ENCODE results near the gene LRRC34.

LRRC34 gene, protein sequence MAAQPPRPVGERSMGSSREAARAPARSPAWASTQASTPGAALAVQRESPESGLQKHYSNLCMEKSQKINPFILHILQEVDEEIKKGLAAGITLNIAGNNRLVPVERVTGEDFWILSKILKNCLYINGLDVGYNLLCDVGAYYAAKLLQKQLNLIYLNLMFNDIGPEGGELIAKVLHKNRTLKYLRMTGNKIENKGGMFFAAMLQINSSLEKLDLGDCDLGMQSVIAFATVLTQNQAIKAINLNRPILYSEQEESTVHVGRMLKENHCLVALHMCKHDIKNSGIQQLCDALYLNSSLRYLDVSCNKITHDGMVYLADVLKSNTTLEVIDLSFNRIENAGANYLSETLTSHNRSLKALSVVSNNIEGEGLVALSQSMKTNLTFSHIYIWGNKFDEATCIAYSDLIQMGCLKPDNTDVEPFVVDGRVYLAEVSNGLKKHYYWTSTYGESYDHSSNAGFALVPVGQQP

DNA sequence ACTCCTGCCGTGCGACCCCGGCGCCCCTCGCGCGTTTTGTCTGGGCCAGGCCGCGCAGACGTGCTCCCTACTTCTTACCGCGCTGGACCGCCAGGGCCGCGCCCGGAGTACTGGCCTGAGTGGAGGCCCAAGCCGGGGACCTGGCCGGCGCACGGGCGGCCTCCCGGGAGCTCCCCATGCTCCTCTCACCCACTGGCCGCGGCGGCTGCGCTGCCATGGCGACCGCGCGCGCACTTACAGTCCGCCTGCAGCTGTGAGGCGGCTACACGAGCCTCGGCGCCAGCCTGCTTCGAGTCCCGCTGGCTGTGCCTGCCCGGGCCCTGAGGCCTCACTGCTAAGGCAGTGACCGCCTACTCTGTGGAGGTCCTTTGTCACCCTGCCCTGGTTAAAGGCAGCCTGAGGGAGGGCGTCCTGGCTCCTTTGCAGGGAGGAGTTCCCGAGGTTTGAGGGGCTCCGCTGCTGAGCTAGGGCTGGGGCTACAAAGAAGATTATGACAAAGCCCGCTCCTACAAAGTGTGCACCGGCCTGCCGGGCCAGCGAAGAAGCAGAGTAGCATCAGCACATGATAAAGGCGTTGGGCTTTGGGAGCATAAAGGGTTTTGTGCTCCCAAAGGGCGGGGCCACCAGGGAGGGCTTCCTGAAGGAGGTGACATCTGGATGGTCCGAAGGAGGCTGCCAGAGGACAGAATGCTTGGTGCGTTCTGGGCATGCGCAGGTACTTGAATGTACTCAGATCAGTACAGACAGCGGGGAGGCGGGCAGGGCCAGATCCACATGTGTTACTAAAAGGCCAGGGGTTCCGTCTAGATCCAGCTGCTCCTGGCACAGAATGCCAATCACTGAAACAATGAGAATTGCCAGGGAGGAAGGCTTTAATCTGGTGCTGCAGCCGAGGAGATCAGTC, at the start of gene LRRC34, which contains the start of gene LRRIQ4:
Gene LRRC34, minus strand, starts transcription at position 573 of the 904 bp plus-strand sequence. Its CDS starts 356 bp downstream, at position 217.
Gene LRRIQ4, plus strand, starts transcription at position 539 of the 904 bp plus-strand sequence. CDS start 9,052 bp downstream, outside the sequence.
- DNase-seq (ENCODE audit: low spot score), result peak; percentile 80

DNA sequence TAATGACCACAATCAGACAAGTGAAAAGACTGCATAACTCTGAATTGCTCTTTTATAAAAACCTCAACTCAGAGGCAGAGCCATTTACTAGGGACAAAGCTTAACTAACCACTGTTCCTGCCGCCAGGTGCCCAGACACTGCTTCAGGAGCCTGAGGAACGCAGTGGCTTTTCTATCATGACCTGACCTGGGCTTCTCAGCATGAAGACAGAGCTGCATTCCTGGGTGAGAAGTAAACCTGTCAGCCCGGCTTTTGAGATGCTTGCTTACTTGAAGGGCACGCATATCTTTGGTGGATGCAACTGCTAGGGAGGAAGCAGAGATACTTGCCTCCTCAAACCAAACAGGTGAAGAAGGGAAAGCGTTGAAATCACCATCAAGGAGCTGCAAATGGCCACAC, 49.2 kb upstream of the LRRC34 start:
- DNase-seq (ENCODE audit: low spot score), result no peak

DNA sequence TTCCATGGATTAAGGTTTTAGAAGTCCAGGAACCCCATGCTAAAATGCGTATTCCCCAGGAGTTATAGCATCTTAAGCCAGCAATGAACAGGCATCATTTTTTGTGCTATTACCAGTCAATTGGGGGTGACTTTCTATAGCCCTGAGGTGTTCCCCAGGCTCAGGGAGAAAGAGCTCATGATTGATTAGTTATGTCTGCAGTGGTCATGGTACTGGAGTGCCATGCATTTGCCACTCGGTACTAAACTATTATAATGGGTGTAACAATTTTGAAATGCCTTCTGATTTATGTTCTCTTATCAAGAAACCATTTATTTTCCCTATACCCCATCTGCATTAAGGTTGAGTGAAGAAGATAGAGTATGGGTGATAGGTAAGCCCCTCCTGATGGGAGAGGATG, 45.1 kb upstream of the LRRC34 start:
- no peak for DNase-seq (ENCODE audit: low spot score)

DNA sequence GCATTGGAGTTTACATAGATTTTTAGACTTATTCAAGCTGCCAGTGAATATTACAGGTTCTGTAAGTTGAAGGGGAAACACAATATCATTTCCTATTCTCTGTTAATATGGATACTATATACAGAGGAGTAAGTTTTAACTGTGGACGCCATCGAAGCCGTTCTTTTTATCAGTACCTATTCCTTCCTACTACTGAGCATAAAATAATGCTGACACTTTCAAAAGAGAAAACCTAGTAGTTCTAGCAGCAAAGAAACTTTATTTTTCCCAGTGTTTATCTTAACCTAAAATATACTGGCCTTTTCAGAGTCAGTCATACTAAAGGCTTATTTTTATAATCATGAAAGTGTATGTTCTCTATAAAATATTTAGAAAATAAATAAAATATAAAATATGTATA, 42.8 kb upstream of the LRRC34 start:
- no peak for DNase-seq (ENCODE audit: low spot score)

DNA sequence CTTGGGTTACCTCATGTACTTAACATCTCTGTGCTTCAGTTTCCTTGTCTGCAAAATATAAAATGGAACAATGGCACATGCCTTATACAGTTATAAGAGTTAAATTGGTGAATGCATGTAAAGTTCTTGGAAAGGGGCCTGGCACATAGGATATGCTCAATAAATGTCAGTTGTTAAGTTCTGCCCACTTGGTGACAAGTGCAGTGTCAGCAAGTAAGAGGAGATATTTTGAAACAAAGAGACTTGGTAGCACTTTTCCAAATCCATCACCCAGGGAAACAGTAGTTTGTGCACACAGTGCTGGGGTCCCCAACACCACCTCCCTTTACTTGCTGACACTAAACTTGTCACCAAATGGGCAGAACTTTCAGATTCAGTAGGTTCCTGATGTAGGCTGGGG, 37.9 kb upstream of the LRRC34 start:
- no peak for DNase-seq (ENCODE audit: low spot score)

DNA sequence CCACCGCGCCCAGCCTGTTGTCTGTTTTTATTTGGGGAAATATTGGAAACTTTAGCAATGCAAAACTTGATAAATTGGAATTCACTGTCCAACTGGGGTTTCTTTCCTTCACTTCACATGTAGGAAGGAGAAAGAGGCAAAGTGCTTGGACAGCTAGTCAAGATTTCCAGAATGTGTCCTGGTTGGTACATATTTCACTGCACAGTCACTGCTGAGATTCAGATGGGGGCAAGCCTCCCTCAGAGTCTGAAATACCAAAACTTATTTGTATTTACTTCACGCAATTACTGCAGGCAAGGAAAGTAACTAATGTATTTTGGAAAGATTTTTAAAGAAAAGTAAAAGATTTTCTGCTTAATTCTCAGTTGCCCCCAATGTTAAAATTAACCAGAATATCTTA, 36.0 kb upstream of the LRRC34 start:
- peak; percentile 13 for DNase-seq (ENCODE audit: low spot score)

DNA sequence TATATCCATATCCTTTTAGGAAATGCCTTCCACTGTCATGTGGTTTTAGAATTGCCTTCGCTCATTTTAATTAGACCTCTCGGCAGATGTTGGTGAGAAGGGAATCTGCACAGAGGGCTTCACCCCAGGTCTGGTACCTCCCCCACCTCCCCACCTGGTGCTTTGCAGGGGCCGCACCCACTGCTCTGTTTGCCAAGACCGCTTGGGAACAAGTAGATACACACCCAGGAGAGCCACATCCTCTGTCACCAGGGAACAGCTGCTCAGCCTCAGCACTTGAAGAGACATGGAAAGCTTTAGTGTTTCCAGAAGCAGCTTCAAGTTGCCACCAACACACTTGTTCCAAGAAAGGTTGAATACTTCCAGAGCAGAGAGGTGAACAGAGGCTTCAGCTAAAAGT, 35.2 kb upstream of the LRRC34 start:
- no peak for DNase-seq (ENCODE audit: low spot score)

DNA sequence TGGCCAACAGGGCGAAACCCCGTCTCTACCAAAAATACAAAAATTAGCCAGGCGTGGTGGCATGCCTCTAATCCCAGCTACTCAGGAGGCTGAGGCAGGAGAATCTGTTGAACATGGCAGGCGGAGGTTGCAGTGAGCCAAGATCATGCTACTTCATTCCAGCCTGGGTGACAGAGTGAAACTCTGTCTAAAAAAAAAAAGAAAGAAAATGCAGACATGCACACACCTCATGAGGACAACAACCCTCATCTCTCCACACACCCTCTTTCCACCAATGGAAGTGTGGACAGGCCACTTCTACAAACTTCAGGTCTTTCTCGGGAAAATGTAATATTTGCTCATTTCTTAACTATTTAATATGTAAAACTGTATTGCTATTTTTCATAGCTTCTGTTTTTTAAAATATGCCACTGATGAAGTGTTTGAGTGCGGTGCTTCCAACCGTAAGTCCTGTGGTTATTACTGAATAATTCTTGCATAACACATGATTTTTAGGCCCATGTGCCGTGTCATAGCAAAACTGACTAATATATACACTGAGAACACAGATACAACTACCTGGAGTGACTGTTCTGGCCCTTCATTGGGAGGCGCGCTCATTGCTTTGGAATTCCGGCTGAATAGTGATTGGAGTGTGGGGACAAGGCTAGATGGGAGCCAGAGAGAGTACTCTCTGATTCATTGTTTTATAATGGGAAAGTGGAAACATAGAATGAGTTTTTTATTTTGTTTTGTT, 33.9 kb upstream of the LRRC34 start:
- peak; percentile 71 for DNase-seq (ENCODE audit: low spot score)

DNA sequence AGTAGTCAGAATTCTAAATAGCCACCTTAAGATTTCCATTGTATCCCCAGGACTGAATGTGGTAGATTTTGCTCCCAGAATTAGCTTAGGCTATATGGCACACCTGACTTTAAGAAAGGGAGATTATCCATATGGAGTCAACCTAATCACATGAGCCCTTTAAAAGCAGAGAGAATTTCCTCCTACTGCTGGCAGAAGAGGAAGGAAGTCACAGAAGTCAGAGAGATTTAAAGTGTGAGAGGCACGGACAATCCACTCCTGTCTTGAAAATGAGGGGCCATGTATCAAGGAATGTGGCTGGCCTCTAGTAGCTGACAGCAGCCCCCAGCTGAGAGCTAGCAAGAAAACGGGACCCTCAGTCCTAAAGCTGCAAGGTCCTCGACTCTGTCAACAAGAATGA, 30.3 kb upstream of the LRRC34 start:
- DNase-seq (ENCODE audit: low spot score), result no peak

DNA sequence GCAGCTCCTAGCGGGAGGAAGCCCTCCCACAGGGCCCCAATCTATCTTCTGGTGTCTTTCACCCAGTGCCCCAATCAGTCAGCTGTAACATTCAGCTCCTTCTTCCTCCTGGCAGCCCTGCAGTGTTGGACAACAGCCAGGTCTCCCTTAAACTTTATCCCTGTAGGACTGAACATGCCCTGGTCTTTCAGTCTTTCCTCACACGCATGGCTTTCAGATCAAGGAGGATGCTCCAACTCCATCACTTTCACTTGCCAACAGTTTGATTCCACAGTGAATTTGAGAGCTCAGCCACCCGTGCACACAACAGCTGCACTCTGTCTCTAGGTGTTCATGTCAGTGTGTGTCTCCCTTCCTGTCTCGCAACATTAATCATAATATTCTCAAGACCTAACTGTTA, 28.5 kb upstream of the LRRC34 start:
- no peak for DNase-seq (ENCODE audit: low spot score)

DNA sequence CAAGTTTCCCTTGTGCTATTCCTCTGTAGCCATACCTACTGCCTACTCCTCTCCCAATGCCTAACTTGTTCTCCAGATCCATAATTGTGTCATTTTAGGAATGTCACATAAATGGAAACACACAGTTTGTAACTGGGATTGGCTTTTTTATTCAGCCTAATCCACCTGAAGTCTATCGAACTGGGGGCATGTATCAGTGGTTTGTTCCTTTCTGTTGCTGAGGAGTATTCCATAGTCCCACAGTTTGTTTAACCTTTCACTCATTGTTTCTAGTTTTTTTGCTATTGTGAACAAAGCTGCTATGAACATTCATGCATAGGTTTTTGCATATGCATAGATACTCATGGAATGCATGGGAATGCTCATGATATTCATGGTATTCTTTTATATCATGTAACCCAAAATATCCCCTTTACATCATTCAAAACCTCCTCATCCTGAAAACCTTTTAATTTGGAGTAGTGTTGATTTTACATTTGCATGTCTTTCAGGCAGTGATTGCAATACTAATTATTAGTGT, 25.9 kb upstream of the LRRC34 start:
- DNase-seq (ENCODE audit: low spot score), result no peak

DNA sequence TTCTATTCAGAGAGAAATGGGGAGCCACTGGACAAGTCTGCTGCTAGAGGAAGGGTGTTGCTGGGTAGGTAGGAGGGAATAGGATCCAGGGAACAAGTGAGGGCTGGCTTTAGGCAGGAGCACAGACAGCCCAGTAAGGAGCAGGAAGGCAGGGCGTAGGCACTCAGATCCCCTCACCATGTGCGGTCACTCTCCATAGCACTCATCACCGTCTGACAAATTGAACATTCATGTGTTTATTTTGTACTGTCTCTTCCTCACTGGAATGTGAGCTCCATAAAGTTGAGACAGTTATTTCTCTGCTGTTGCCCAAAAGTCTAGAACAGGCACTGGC, 24.2 kb upstream of the LRRC34 start:
- no peak for DNase-seq (ENCODE audit: low spot score)

DNA sequence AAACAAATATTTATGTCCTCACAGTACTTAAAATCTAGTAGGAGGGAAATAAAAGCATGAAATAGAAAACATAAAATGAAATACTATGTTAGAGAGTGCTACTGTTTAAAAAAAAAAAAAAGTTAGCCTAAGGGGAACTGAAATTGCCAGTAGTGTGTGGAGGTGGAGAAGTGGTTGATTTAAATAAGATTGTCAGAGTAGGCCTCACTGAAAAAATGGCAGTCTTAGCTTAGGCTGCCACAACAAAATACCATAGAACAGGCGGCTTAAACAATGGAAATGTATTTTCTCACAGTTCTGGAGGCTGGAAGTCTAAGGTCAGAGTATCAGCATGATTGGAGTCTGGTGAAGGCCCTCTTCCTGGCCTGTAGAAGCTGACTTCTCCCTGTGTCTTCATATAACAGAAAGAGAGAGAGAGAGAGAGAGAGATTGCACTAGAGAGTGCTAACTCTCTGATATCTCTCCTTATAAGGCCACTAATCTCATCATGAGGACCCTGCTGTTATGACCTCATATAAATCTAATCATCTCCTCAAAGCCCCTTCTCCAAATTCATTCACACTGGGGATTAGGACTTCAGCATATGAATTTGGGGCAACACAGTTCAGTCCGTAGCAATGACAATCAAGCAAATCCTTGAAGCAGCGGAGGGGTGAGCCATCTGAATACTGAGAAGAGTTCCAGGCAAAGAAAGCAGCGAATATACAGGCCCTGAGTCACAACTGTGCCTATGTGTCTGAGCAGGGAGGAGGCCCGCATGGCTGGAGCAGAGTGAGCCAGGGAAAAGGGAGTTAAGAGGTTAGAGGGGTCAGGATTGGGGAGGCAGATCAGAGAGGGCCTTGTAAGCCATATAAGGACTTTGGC, 23.6 kb upstream of the LRRC34 start:
- DNase-seq (ENCODE audit: low spot score), result no peak

DNA sequence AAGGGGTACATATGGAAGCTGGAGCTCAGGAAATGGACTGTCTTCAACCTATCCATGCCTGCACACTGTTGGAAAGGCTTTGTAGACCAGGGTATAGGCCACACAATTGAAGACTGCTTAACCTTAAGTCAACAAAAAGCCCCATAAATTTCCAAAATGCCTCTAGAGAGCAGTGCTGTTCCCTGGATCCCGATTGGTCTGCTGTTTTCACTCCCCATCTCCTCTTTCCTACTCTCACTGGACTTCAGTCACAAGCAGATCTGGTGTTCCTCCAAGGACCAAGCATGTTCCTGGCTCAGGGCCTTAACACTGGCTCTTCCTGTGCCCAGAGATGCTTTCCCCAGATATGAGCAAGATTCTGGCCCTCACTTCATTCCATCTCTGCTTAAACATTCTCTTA, 22.8 kb upstream of the LRRC34 start:
- no peak for DNase-seq (ENCODE audit: low spot score)

DNA sequence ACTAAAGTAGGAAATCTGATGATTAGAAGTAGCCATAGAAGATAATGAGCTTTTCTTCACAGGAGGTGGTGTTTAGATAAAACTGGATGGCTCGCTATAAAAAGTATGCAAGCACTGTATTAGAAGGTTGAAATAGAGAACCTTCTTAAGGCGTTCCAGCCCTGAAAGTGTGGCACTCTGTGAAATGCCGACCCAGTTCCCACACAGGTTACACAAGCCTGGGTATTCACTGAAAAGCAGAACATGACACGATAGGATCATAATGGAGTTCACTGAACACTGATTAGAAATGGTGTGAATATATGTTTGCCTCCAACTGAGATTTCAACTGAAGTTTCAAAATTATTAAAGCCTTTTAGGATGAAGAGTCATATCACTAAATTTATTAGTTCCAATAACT, 15.0 kb upstream of the LRRC34 start:
- no peak for DNase-seq (ENCODE audit: low spot score)

DNA sequence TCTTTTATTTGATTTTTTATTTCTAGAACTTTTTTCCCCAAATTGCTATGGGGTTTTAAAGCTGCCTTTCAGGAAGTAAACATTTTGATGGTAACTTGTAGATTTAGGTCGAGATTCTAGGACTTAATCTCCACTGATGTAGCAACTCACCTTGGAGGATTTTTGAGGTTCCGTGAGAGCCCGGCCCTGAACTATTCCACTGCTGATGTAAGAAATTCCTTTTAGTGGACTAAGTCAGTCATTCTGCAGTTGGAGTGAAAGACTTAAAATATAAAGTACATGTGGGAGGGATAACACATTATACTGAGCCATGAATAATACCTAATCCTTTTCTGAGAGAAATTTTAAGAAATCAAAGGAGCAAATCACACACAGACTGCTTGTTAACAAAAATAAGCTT, 12.6 kb upstream of the LRRC34 start:
- DNase-seq (ENCODE audit: low spot score), result no peak

DNA sequence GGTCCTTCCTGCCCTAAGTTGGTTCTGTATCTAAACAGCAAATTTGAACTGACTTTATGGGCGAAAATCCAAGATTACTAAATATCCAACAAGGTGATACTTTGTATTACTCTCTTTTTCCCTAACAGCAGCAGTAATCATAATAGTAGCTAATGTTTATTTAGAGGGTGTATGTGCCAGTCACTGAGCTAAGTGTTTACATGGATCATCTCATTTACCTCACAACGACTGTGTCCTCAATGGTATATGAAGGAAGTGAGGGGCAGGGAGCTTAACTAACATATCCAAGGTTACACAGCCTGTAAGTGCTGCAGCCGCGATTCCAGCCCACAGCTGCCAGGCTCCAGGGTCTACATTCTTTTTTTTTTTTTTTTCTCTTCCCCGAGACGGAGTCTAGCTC, 10.3 kb upstream of the LRRC34 start:
- DNase-seq (ENCODE audit: low spot score), result no peak

DNA sequence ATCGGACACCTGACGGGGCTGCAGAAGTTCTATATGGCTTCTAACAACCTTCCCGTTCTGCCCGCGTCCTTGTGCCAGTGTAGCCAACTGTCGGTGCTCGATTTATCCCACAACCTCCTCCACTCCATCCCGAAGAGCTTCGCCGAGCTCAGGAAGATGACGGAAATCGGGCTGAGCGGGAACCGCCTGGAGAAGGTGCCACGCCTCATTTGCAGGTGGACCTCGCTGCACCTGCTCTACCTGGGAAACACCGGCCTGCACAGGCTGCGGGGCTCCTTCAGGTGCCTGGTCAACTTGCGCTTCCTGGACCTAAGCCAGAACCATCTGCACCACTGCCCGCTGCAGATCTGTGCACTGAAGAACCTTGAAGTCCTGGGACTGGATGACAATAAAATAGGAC, 9.8 kb upstream of the LRRC34 start:
- DNase-seq (ENCODE audit: low spot score), result no peak

DNA sequence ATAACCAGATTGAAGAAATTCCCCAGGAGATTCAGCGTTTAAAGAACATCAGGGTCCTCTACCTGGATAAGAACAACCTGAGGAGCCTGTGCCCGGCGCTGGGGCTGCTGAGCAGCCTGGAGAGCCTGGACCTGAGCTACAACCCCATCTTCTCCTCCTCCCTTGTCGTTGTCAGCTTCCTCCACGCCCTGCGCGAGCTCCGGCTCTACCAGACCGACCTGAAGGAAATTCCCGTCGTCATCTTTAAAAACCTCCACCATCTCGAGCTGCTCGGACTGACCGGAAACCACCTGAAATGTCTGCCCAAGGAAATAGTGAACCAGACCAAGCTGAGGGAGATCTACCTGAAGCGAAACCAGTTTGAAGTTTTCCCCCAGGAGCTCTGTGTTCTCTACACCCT, 9.4 kb upstream of the LRRC34 start:
- DNase-seq (ENCODE audit: low spot score), result no peak

DNA sequence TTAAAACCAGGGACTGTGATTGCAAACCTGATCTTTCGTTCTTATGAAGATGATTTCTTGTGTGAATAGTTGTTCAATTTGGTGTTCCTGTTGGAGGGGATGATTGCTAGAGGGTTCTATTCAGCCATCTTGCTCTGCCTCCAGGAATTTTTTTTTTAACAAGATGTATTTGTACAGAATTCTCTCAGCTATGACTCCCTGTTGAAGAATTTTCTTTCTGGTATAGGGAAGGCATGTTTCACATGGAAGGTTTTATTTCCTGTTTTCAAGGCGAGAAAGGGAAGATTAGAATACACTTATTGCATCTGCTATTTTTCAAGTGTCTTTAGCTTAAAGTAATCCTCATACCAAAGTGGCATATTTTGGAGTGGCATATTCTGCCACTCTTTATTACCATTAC, 5.6 kb upstream of the LRRC34 start:
- no peak for DNase-seq (ENCODE audit: low spot score)

DNA sequence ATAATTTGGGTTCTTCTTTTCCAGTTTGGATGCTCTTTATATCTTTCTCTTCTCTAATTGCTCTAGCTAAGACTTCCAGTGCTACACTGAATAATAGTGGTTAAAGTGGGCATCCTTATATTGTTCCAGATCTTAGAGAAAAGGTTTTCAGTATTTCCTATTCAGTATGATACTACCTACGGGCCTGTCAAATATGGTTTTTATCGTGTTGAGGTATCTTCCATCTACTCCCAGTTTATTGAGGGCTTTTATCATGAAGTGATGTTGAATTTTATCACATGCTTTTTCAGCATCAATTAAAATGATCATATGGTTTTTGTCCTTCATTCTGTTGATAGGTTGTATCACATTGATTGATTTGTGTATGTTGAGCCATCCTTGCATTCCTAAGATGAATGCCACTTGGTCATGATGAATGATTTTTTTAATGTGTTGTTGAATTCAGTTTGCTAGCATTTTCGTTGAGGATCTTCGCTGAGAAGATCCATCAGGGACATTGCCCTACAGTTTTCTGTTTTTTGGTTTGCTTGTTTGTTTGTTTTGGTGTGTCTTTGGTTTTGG, 3.0 kb upstream of the LRRC34 start:
- DNase-seq (ENCODE audit: low spot score), result no peak

Measured in AG08395 (cell line).